CD4-positive, alpha-beta T cell (primary cell): Measurements from ENCODE around the gene NRXN3. TPM values are rescaled to one million over a fixed set of nuclear protein-coding genes. Genes with fewer than 3 reads are reported as not detected.

Experiments
- ATAC-seq: fragments of 200-7000 bp; cut with Tn5 transposase; one replicate; pipeline ENCODE4 v1.10.0; 2022; ENCODE audit warnings: mild to moderate bottlenecking; ENCODE audit not compliant: poor library complexity
- CTCF ChIA-PET: fragments of 350-600 bp; sonication (Branson Sonifier 250); formaldehyde crosslinking; loops from one replicate; lab custom pipeline; 2021; ENCODE audit warnings: antibody characterized with exemption, inconsistent platforms; lab: Charles Lee
- POLR2A ChIA-PET: fragments of 350-600 bp; sonication (Branson Sonifier 250); formaldehyde crosslinking; loops from one replicate; lab custom pipeline; 2021; ENCODE audit warnings: antibody characterized with exemption, inconsistent platforms; lab: Charles Lee
- DNase-seq, 14 experiments: peaks; one replicate each; pipeline ENCODE4 v3.0.0-alpha.2; 2013 to 2020; ENCODE audit warnings: mixed read lengths in 2 of 14
- H3K27ac ChIP-seq, 2 donors: one replicate each; pipeline versions ENCODE4 v1.5.1 to v1.7.0; 2013; ENCODE audit warnings: low read length in 2 of 2, low read depth in 1 of 2, mild to moderate bottlenecking in 1 of 2
- H3K27me3 ChIP-seq, 2 experiments: 1 replicate in 1 of 2; 2 replicates in 1 of 2; pipeline versions ENCODE4 v1.6.1 to v1.7.0; 2013; ENCODE audit warnings: low read length in 2 of 2, control low read depth in 1 of 2, mild to moderate bottlenecking in 1 of 2, moderate library complexity in 1 of 2; ENCODE audit not compliant: insufficient read depth in 2 of 2, control insufficient read depth in 1 of 2
- H3K36me3 ChIP-seq: one replicate; pipeline ENCODE4 v1.6.1; 2013; ENCODE audit warnings: low read length, control low read depth; ENCODE audit not compliant: insufficient read depth
- H3K4me1 ChIP-seq: one replicate; pipeline ENCODE4 v1.6.1; 2013; ENCODE audit warnings: low read length, control low read depth; ENCODE audit not compliant: insufficient read depth
- H3K4me3 ChIP-seq: one replicate; pipeline ENCODE4 v1.5.1; 2013; ENCODE audit warnings: mild to moderate bottlenecking, low read length, moderate library complexity
- H3K9me3 ChIP-seq, 2 experiments: 1 replicate in 1 of 2; 2 replicates in 1 of 2; pipeline versions ENCODE4 v1.6.1 to v1.7.0; 2013; ENCODE audit warnings: low read length in 2 of 2, mild to moderate bottlenecking in 2 of 2, control low read depth in 1 of 2, moderate library complexity in 1 of 2; ENCODE audit not compliant: control insufficient read depth in 1 of 2, insufficient read depth in 1 of 2
- H3K27ac Mint-ChIP-seq: one replicate; pipeline ENCODE4 v1.8.0; 2020; ENCODE audit warnings: mixed read lengths
- H3K27me3 Mint-ChIP-seq: one replicate; pipeline ENCODE4 v1.8.0; 2021; ENCODE audit warnings: mixed read lengths
- H3K36me3 Mint-ChIP-seq: one replicate; pipeline ENCODE4 v1.8.0; 2021; ENCODE audit warnings: low read depth, mixed read lengths
- H3K4me1 Mint-ChIP-seq: one replicate; pipeline ENCODE4 v1.8.0; 2021; ENCODE audit warnings: low read depth, mixed read lengths
- H3K4me3 Mint-ChIP-seq: one replicate; pipeline ENCODE4 v1.8.0; 2020; ENCODE audit warnings: mild to moderate bottlenecking, mixed read lengths
- H3K9me3 Mint-ChIP-seq: one replicate; pipeline ENCODE4 v1.8.0; 2020; ENCODE audit warnings: mixed read lengths
- CTCF ChIP-seq: fragments of 200-600 bp; IDR thresholded peaks from one replicate; pipeline ENCODE4 v1.8.0; 2022; ENCODE audit warnings: antibody characterized with exemption, mild to moderate bottlenecking
- intact Hi-C, 2 experiments: fragments of 100-400 bp; cut with DNase I in 1 of 2; cut with micrococcal nuclease in 1 of 2; formaldehyde crosslinking; loops; one replicate each; pipeline versions ENCODE4 v1.15.1 to v1.9.0; 2023 to 2025; cut with DNase I, micrococcal nuclease
- total RNA-seq, 174 experiments: library from RNA in 2 of 174; stranded (reverse) in 2 of 174; gene quantifications; one replicate each; pipeline ENCODE4 v1.2.3 and lab custom pipeline; 2021 to 2026

The NRXN3 gene
- total RNA-seq, 2 experiments from 2014 or later, result not detected

- Histone ChIP-seq H3K9me3 (no peaks in the 10 kb centered on the region), H3K36me3 (no peaks in the 10 kb centered on the region), H3K4me3 (no peak overlapping the region), H3K4me1 (no peaks in the 10 kb centered on the region), H3K27me3 (no peaks in the 10 kb centered on the region), H3K27ac (no peak overlapping the region)
- peaks cover 17% of the 10 kb centered on the region for H3K27me3 Mint-ChIP-seq
- no peaks in the 10 kb centered on the region for H3K4me1 Mint-ChIP-seq
- no peak for DNase-seq
- ATAC-seq, result no peak
- H3K36me3 Mint-ChIP-seq, result no peaks in the 10 kb centered on the region
- no peak overlapping the region for H3K27ac Mint-ChIP-seq
- intact Hi-C loops, result no loop called here
- TF ChIP-seq CTCF, result no peak
- ChIA-PET CTCF (no interaction called here), POLR2A (no interaction called here)
- H3K9me3 Mint-ChIP-seq, result no peaks in the 10 kb centered on the region
- no peak overlapping the region for H3K4me3 Mint-ChIP-seq
Observed at GRCh38 chr14:78612666-78613065, 442.5 kb downstream of the NRXN3 start.

- Histone ChIP-seq H3K4me3 (no peak overlapping the region), H3K27ac (no peak overlapping the region), H3K9me3 (no peaks in the 10 kb centered on the region), H3K27me3 (no peaks in the 10 kb centered on the region), H3K4me1 (no peaks in the 10 kb centered on the region), H3K36me3 (no peaks in the 10 kb centered on the region)
- POLR2A ChIA-PET, result no interaction called here
- intact Hi-C loops, result no loop called here
- Mint-ChIP-seq H3K4me1 (no peaks in the 10 kb centered on the region), H3K36me3 (no peaks in the 10 kb centered on the region), H3K9me3 (no peaks in the 10 kb centered on the region), H3K4me3 (no peak overlapping the region), H3K27me3 (peaks cover 19% of the 10 kb centered on the region), H3K27ac (no peak overlapping the region)
- CTCF ChIA-PET, result no interaction called here
- TF ChIP-seq CTCF, result no peak
- ATAC-seq (no peak), DNase-seq (no peak)
Observed at GRCh38 chr14:78614593-78614992, 444.4 kb downstream of the NRXN3 start.

- intact Hi-C loops, result no loop called here
- Histone ChIP-seq H3K9me3 (no peaks in the 10 kb centered on the region), H3K4me3 (no peak overlapping the region), H3K27ac (no peak overlapping the region), H3K27me3 (no peaks in the 10 kb centered on the region), H3K36me3 (no peaks in the 10 kb centered on the region), H3K4me1 (no peaks in the 10 kb centered on the region)
- no peak overlapping the region for H3K27ac Mint-ChIP-seq
- no peak for DNase-seq
- ChIA-PET CTCF (no interaction called here), POLR2A (interaction anchor here (0.9 kb wide), 1 partner anchor 16 kb away, joined by 3 read pairs; no protein-coding TSS in a partner anchor)
- peaks cover 11% of the 10 kb centered on the region for H3K27me3 Mint-ChIP-seq
- no peak overlapping the region for H3K4me3 Mint-ChIP-seq
- H3K36me3 Mint-ChIP-seq, result no peaks in the 10 kb centered on the region
- ATAC-seq, result no peak
- H3K9me3 Mint-ChIP-seq, result no peaks in the 10 kb centered on the region
- no peak for TF ChIP-seq CTCF
- no peaks in the 10 kb centered on the region for H3K4me1 Mint-ChIP-seq
Observed at GRCh38 chr14:78617735-78618134, 447.6 kb downstream of the NRXN3 start.
